SK-N-MC (cell line): ENCODE results near the gene THTPA.

Source experiments
- EZH2 ChIP-seq: fragments of 200-600 bp; sonication (generic); IDR thresholded peaks from one replicate; pipeline ENCODE4 v1.6.1; 2017; ENCODE audit warnings: antibody characterized with exemption
- POLR2AphosphoS5 ChIP-seq: IDR thresholded peaks from 2 replicates; pipeline ENCODE4 v1.6.1; 2012; ENCODE audit warnings: mild to moderate bottlenecking, low read depth, low read length, borderline replicate concordance

DNA sequence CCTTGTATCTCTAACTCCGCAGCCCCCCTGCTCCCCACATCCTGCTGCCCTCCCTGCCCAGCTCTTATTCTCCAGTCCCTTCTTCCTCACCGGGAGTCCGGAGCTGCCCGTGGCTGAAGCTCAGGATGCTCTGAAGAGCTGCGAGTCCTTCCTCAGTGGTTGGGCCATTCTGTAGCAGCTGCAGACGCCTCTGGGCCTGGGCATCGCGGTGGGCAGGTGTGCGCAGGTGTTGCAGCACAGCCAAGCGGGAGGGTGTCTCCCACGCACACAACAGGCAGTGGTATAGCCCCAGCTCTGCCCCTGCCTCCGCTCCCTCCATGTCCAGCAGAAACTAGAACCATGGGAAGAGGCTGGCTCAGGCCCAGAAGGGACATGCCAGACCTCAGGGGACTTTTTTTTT lies 24.7 kb upstream of the THTPA start:
- TF ChIP-seq POLR2AphosphoS5 (no peak), EZH2 (no peak)
